ENCODE measurements around the gene KHSRP. TPM values are rescaled to one million over a fixed set of nuclear protein-coding genes. Genes with fewer than 3 reads are reported as not detected.

KHSRP gene
- total and polyA plus RNA-seq, 2 of the 13 experiments (the other 11 are each of a cell fraction or from before 2014, with no cell fraction given) = 72.1 to 129 TPM

GRCh38 chr19:6372594-6373095 lies 52.0 kb downstream of the KHSRP start, which contains the start of gene ALKBH7 (continued):
- TF ChIP-seq, protein P1, sequence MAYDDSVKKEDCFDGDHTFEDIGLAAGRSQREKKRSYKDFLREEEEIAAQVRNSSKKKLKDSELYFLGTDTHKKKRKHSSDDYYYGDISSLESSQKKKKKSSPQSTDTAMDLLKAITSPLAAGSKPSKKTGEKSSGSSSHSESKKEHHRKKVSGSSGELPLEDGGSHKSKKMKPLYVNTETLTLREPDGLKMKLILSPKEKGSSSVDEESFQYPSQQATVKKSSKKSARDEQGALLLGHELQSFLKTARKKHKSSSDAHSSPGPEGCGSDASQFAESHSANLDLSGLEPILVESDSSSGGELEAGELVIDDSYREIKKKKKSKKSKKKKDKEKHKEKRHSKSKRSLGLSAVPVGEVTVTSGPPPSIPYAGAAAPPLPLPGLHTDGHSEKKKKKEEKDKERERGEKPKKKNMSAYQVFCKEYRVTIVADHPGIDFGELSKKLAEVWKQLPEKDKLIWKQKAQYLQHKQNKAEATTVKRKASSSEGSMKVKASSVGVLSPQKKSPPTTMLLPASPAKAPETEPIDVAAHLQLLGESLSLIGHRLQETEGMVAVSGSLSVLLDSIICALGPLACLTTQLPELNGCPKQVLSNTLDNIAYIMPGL (CRISPR knock-in tag; IDR thresholded peaks at IDR 0.05; ENCODE audit: borderline replicate concordance in 1 of 2, low read depth in 1 of 2) = peak in 1 of 2 experiments; percentile 85; a peak in 3 of 4 replicates
- TF ChIP-seq ZNF639 (CRISPR knock-in tag; conservative IDR thresholded peaks at IDR 0.05) = no peak; the same call in 1 of the 2 replicates
- TF ChIP-seq SAP130 (CRISPR knock-in tag; IDR thresholded peaks at IDR 0.05; ENCODE audit: low read depth) = peak; percentile 59
- peak; percentile 91 for TF ChIP-seq DR1 (CRISPR knock-in tag; IDR thresholded peaks at IDR 0.05)
- TF ChIP-seq HCFC1 (IDR thresholded peaks at IDR 0.05; ENCODE audit: low read depth, low read length) = 0 out of 2 replicates have a peak, but pooled peaks have one; percentile 15
- no peak for TF ChIP-seq ZNF709 (CRISPR knock-in tag; IDR thresholded peaks at IDR 0.05)
- TF ChIP-seq, protein P2, sequence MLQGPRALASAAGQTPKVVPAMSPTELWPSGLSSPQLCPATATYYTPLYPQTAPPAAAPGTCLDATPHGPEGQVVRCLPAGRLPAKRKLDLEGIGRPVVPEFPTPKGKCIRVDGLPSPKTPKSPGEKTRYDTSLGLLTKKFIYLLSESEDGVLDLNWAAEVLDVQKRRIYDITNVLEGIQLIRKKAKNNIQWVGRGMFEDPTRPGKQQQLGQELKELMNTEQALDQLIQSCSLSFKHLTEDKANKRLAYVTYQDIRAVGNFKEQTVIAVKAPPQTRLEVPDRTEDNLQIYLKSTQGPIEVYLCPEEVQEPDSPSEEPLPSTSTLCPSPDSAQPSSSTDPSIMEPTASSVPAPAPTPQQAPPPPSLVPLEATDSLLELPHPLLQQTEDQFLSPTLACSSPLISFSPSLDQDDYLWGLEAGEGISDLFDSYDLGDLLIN (CRISPR knock-in tag; IDR thresholded peaks at IDR 0.05; ENCODE audit: borderline replicate concordance) = no peak; the same call in 1 of the 2 replicates
- no peak for TF ChIP-seq PCBP2 (optimal IDR thresholded peaks at IDR 0.05; ENCODE audit: low read depth, low read length, poor library complexity, severe bottlenecking)
- TF ChIP-seq ZMYM2 (CRISPR knock-in tag; IDR thresholded peaks at IDR 0.05) = no peak
- TF ChIP-seq, protein P3, sequence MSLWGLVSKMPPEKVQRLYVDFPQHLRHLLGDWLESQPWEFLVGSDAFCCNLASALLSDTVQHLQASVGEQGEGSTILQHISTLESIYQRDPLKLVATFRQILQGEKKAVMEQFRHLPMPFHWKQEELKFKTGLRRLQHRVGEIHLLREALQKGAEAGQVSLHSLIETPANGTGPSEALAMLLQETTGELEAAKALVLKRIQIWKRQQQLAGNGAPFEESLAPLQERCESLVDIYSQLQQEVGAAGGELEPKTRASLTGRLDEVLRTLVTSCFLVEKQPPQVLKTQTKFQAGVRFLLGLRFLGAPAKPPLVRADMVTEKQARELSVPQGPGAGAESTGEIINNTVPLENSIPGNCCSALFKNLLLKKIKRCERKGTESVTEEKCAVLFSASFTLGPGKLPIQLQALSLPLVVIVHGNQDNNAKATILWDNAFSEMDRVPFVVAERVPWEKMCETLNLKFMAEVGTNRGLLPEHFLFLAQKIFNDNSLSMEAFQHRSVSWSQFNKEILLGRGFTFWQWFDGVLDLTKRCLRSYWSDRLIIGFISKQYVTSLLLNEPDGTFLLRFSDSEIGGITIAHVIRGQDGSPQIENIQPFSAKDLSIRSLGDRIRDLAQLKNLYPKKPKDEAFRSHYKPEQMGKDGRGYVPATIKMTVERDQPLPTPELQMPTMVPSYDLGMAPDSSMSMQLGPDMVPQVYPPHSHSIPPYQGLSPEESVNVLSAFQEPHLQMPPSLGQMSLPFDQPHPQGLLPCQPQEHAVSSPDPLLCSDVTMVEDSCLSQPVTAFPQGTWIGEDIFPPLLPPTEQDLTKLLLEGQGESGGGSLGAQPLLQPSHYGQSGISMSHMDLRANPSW (CRISPR knock-in tag; IDR thresholded peaks at IDR 0.05; ENCODE audit: borderline replicate concordance) = 0 out of 2 replicates have a peak, but pooled peaks have one; percentile 61
- no peak for TF ChIP-seq FOXA1 (IDR thresholded peaks at IDR 0.05)
- TF ChIP-seq FOXA1 (CRISPR knock-in tag; IDR thresholded peaks at IDR 0.05) = 0 out of 2 replicates have a peak, but pooled peaks have one; percentile 10
- TF ChIP-seq, protein P4, sequence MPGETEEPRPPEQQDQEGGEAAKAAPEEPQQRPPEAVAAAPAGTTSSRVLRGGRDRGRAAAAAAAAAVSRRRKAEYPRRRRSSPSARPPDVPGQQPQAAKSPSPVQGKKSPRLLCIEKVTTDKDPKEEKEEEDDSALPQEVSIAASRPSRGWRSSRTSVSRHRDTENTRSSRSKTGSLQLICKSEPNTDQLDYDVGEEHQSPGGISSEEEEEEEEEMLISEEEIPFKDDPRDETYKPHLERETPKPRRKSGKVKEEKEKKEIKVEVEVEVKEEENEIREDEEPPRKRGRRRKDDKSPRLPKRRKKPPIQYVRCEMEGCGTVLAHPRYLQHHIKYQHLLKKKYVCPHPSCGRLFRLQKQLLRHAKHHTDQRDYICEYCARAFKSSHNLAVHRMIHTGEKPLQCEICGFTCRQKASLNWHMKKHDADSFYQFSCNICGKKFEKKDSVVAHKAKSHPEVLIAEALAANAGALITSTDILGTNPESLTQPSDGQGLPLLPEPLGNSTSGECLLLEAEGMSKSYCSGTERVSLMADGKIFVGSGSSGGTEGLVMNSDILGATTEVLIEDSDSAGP (CRISPR knock-in tag; IDR thresholded peaks at IDR 0.05; ENCODE audit: borderline replicate concordance) = peak; percentile 71; the same call in 1 of the 2 replicates
- TF ChIP-seq ARID2 (CRISPR knock-in tag; IDR thresholded peaks at IDR 0.05; ENCODE audit: borderline replicate concordance) = 0 out of 2 replicates have a peak, but pooled peaks have one; percentile 64
- no peak for TF ChIP-seq YEATS2 (CRISPR knock-in tag; IDR thresholded peaks at IDR 0.05; ENCODE audit: borderline replicate concordance)
- TF ChIP-seq, protein P5, sequence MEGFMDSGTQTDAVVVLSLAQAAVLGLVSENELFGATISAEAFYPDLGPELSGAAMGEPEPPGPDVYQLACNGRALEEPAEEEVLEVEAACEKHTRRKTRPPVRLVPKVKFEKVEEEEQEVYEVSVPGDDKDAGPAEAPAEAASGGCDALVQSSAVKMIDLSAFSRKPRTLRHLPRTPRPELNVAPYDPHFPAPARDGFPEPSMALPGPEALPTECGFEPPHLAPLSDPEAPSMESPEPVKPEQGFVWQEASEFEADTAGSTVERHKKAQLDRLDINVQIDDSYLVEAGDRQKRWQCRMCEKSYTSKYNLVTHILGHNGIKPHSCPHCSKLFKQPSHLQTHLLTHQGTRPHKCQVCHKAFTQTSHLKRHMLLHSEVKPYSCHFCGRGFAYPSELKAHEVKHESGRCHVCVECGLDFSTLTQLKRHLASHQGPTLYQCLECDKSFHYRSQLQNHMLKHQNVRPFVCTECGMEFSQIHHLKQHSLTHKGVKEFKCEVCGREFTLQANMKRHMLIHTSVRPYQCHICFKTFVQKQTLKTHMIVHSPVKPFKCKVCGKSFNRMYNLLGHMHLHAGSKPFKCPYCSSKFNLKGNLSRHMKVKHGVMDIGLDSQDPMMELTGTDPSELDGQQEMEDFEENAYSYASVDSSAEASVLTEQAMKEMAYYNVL (CRISPR knock-in tag; IDR thresholded peaks at IDR 0.05; ENCODE audit: borderline replicate concordance) = peak; percentile 75
- peak; percentile 62; the same call in 1 of the 2 replicates for TF ChIP-seq TP53 (CRISPR knock-in tag; conservative IDR thresholded peaks at IDR 0.05)
- TF ChIP-seq ZBTB3 (CRISPR knock-in tag; IDR thresholded peaks at IDR 0.05; ENCODE audit: borderline replicate concordance, low read depth) = no peak
